Measurements from ENCODE around the gene DOCK9.

DNA sequence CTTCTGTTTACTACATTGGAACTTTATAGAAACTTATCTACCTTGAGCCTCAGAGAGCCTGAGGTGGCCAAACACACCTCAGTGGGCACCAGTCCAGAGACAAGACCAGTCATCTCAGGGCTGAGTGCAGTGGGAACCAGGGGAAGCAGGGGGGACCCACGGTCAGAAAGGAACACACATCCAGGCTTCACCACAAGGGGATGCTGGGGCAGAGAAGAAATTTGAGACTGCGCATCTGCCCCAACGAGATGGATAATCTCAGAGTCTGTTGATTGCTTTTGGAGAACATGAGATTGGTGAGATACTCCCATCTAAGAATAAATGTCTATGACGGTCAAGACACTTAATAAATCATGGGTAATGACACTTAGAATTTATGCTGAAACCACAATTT, 98.7 kb downstream of the DOCK9 start:
- TF ChIP-seq, protein P1, sequence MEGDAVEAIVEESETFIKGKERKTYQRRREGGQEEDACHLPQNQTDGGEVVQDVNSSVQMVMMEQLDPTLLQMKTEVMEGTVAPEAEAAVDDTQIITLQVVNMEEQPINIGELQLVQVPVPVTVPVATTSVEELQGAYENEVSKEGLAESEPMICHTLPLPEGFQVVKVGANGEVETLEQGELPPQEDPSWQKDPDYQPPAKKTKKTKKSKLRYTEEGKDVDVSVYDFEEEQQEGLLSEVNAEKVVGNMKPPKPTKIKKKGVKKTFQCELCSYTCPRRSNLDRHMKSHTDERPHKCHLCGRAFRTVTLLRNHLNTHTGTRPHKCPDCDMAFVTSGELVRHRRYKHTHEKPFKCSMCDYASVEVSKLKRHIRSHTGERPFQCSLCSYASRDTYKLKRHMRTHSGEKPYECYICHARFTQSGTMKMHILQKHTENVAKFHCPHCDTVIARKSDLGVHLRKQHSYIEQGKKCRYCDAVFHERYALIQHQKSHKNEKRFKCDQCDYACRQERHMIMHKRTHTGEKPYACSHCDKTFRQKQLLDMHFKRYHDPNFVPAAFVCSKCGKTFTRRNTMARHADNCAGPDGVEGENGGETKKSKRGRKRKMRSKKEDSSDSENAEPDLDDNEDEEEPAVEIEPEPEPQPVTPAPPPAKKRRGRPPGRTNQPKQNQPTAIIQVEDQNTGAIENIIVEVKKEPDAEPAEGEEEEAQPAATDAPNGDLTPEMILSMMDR (conservative IDR thresholded peaks at IDR 0.05 in 1 of 2, IDR thresholded peaks at IDR 0.05 in 1 of 2; ENCODE audit: extremely low read depth in 1 of 2, insufficient read depth in 1 of 2, low read depth in 1 of 2, low read length in 2 of 2): no peak
- TF ChIP-seq EZH2 (IDR thresholded peaks at IDR 0.05; ENCODE audit: borderline replicate concordance, low read length): no peak

Measured in mammary epithelial cell (primary cell).